ENCODE measurements around the gene COL4A4.

Gene COL4A4

GRCh38 chr2:226971084-226971483 is 192.9 kb downstream of the COL4A4 start:
- H3K4me3 ChIP-seq (ENCODE audit: low read length), result no peak overlapping the region

GRCh38 chr2:226970362-226970761 is 193.6 kb downstream of the COL4A4 start:
- peak overlapping the region; percentile 34 for H3K4me2 ChIP-seq (ENCODE audit: low read length)
- H3K4me3 ChIP-seq (ENCODE audit: low read length), result no peak overlapping the region
- no peaks in the 10 kb centered on the region for H3K27me3 ChIP-seq (ENCODE audit: control insufficient read depth, insufficient read depth, low read length)
- no peaks in the 10 kb centered on the region for H3K36me3 ChIP-seq (ENCODE audit: insufficient read depth, low read length)
- H3K9me3 ChIP-seq (replicated peaks; ENCODE audit: low read length), result no peaks in the 10 kb centered on the region
- no peak overlapping the region for H3K9ac ChIP-seq (ENCODE audit: low read depth, low read length)
- H3K4me1 ChIP-seq (ENCODE audit: control insufficient read depth, insufficient read depth, low read length), result peaks cover 13% of the 10 kb centered on the region

More at GRCh38 chr2:226971084-226971483, 192.9 kb downstream of the COL4A4 start:
- H3K4me1 ChIP-seq (ENCODE audit: control insufficient read depth, insufficient read depth, low read length), result peaks cover 13% of the 10 kb centered on the region
- H3K9ac ChIP-seq (ENCODE audit: low read depth, low read length), result no peak overlapping the region
- no peaks in the 10 kb centered on the region for H3K36me3 ChIP-seq (ENCODE audit: insufficient read depth, low read length)
- no peaks in the 10 kb centered on the region for H3K27me3 ChIP-seq (ENCODE audit: control insufficient read depth, insufficient read depth, low read length)
- no peak overlapping the region for H3K4me2 ChIP-seq (ENCODE audit: low read length)
- no peaks in the 10 kb centered on the region for H3K9me3 ChIP-seq (replicated peaks; ENCODE audit: low read length)

GRCh38 chr2:226969417-226970080 is 194.5 kb downstream of the COL4A4 start:
- no peak overlapping the region for H3K9ac ChIP-seq (ENCODE audit: low read depth, low read length)
- H3K4me1 ChIP-seq (ENCODE audit: control insufficient read depth, insufficient read depth, low read length), result peaks cover 13% of the 10 kb centered on the region
- H3K4me3 ChIP-seq (ENCODE audit: low read length), result no peak overlapping the region
- H3K4me2 ChIP-seq (ENCODE audit: low read length), result peak overlapping the region; percentile 34
- H3K36me3 ChIP-seq (ENCODE audit: insufficient read depth, low read length), result no peaks in the 10 kb centered on the region
- no peaks in the 10 kb centered on the region for H3K27me3 ChIP-seq (ENCODE audit: control insufficient read depth, insufficient read depth, low read length)
- no peaks in the 10 kb centered on the region for H3K9me3 ChIP-seq (replicated peaks; ENCODE audit: low read length)

- H3K9me3 ChIP-seq (replicated peaks; ENCODE audit: low read length), result no peaks in the 10 kb centered on the region
- H3K4me3 ChIP-seq (ENCODE audit: low read length), result no peak overlapping the region
- no peaks in the 10 kb centered on the region for H3K36me3 ChIP-seq (ENCODE audit: insufficient read depth, low read length)
- H3K27me3 ChIP-seq (ENCODE audit: control insufficient read depth, insufficient read depth, low read length), result no peaks in the 10 kb centered on the region
- H3K4me1 ChIP-seq (ENCODE audit: control insufficient read depth, insufficient read depth, low read length), result peaks cover 22% of the 10 kb centered on the region
- no peak overlapping the region for H3K4me2 ChIP-seq (ENCODE audit: low read length)
- no peak overlapping the region for H3K9ac ChIP-seq (ENCODE audit: low read depth, low read length)
These were observed 198.6 kb downstream of the COL4A4 start for GRCh38 chr2:226965376-226965775.

- Histone ChIP-seq H3K4me1 (ENCODE audit: control insufficient read depth, insufficient read depth, low read length) (peaks cover 9% of the 10 kb centered on the region), H3K9me3 (replicated peaks; ENCODE audit: low read length) (no peaks in the 10 kb centered on the region), H3K4me2 (ENCODE audit: low read length) (no peak overlapping the region), H3K27me3 (ENCODE audit: control insufficient read depth, insufficient read depth, low read length) (no peaks in the 10 kb centered on the region), H3K4me3 (ENCODE audit: low read length) (no peak overlapping the region), H3K9ac (ENCODE audit: low read depth, low read length) (no peak overlapping the region), H3K36me3 (ENCODE audit: insufficient read depth, low read length) (no peaks in the 10 kb centered on the region)
These were observed 200.5 kb downstream of the COL4A4 start for GRCh38 chr2:226963528-226963927.

GRCh38 chr2:226962176-226962773 is 201.7 kb downstream of the COL4A4 start:
- Histone ChIP-seq H3K9ac (ENCODE audit: low read depth, low read length) (no peak overlapping the region), H3K36me3 (ENCODE audit: insufficient read depth, low read length) (no peaks in the 10 kb centered on the region), H3K4me1 (ENCODE audit: control insufficient read depth, insufficient read depth, low read length) (peaks cover 9% of the 10 kb centered on the region), H3K4me3 (ENCODE audit: low read length) (no peak overlapping the region), H3K27me3 (ENCODE audit: control insufficient read depth, insufficient read depth, low read length) (no peaks in the 10 kb centered on the region), H3K9me3 (replicated peaks; ENCODE audit: low read length) (no peaks in the 10 kb centered on the region), H3K4me2 (ENCODE audit: low read length) (no peak overlapping the region)

GRCh38 chr2:226959418-226959817 is 204.6 kb downstream of the COL4A4 start:
- peaks cover 9% of the 10 kb centered on the region for H3K4me1 ChIP-seq (ENCODE audit: control insufficient read depth, insufficient read depth, low read length)
- H3K9me3 ChIP-seq (replicated peaks; ENCODE audit: low read length), result no peaks in the 10 kb centered on the region
- no peaks in the 10 kb centered on the region for H3K36me3 ChIP-seq (ENCODE audit: insufficient read depth, low read length)
- no peak overlapping the region for H3K9ac ChIP-seq (ENCODE audit: low read depth, low read length)
- H3K27me3 ChIP-seq (ENCODE audit: control insufficient read depth, insufficient read depth, low read length), result no peaks in the 10 kb centered on the region
- H3K4me2 ChIP-seq (ENCODE audit: low read length), result no peak overlapping the region
- H3K4me3 ChIP-seq (ENCODE audit: low read length), result no peak overlapping the region

GRCh38 chr2:226956659-226957058 is 207.3 kb downstream of the COL4A4 start:
- Histone ChIP-seq H3K27me3 (ENCODE audit: control insufficient read depth, insufficient read depth, low read length) (no peaks in the 10 kb centered on the region), H3K36me3 (ENCODE audit: insufficient read depth, low read length) (no peaks in the 10 kb centered on the region), H3K9ac (ENCODE audit: low read depth, low read length) (no peak overlapping the region), H3K9me3 (replicated peaks; ENCODE audit: low read length) (no peaks in the 10 kb centered on the region), H3K4me3 (ENCODE audit: low read length) (no peak overlapping the region), H3K4me1 (ENCODE audit: control insufficient read depth, insufficient read depth, low read length) (no peaks in the 10 kb centered on the region), H3K4me2 (ENCODE audit: low read length) (no peak overlapping the region)

- H3K36me3 ChIP-seq (ENCODE audit: insufficient read depth, low read length), result no peaks in the 10 kb centered on the region
- no peak overlapping the region for H3K4me3 ChIP-seq (ENCODE audit: low read length)
- no peaks in the 10 kb centered on the region for H3K4me1 ChIP-seq (ENCODE audit: control insufficient read depth, insufficient read depth, low read length)
- no peaks in the 10 kb centered on the region for H3K9me3 ChIP-seq (replicated peaks; ENCODE audit: low read length)
- no peak overlapping the region for H3K4me2 ChIP-seq (ENCODE audit: low read length)
- no peak overlapping the region for H3K9ac ChIP-seq (ENCODE audit: low read depth, low read length)
- no peaks in the 10 kb centered on the region for H3K27me3 ChIP-seq (ENCODE audit: control insufficient read depth, insufficient read depth, low read length)
These were observed 210.2 kb downstream of the COL4A4 start for GRCh38 chr2:226953826-226954225.

- Histone ChIP-seq H3K4me1 (ENCODE audit: control insufficient read depth, insufficient read depth, low read length) (no peaks in the 10 kb centered on the region), H3K9ac (ENCODE audit: low read depth, low read length) (no peak overlapping the region), H3K4me3 (ENCODE audit: low read length) (no peak overlapping the region), H3K36me3 (ENCODE audit: insufficient read depth, low read length) (no peaks in the 10 kb centered on the region), H3K9me3 (replicated peaks; ENCODE audit: low read length) (no peaks in the 10 kb centered on the region), H3K27me3 (ENCODE audit: control insufficient read depth, insufficient read depth, low read length) (no peaks in the 10 kb centered on the region), H3K4me2 (ENCODE audit: low read length) (no peak overlapping the region)
These were observed 210.8 kb downstream of the COL4A4 start for GRCh38 chr2:226953206-226953605.
